ENCODE data around the gene MON1B. TPM values are rescaled to one million over a fixed set of nuclear protein-coding genes. Genes with fewer than 3 reads are reported as not detected.

Gene MON1B
- total and polyA plus RNA-seq, 2 of the 13 experiments (the other 11 are each of a cell fraction or from before 2014, with no cell fraction given), result 13.4 to 15.6 TPM

DNA sequence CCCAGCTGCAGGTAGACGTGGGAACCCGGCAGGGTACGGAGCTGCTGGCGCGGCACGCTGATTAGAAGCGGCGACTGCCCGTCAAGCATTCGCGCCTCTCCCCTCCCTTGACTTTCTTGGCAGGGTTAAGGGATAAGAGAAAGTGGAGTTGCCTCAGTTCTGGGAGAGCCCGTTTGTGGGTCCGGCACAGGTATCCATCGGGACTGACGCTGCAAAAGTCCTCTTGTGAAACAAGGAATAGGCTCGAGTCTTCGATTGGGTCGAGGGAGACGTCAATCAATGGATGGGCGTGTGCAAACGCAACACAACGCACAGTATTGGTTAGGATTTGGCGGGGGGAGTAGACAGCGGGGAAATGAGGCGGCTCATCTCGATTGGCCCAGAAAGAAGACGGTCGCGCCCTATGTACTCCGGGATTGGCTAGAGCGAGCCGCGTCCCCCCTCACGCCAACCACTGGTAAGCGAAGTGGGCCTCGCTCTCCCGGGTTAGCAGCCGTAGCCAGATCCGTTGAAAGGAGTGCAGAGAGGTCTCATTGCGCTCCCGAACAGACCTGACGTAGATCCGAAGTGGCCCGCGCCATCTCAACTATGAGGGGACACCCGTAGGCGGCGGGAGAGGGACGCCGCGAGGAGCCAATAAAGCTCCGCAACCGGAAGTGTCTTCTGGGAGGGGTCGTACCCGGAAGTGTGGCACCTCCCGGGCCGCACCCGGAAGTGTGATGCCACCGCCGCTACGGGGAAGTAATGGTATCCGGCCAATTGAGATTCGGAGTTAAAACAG lies at the start of gene MON1B (continued):
- no peak for TF ChIP-seq ATF7 (IDR thresholded peaks at IDR 0.05)
- TF ChIP-seq ATF7 (CRISPR knock-in tag; IDR thresholded peaks at IDR 0.05), result 0 out of 2 replicates have a peak, but pooled peaks have one; percentile 56
- peak; percentile 26; the same call in 1 of the 2 replicates for TF ChIP-seq TFAP4 (IDR thresholded peaks at IDR 0.05; ENCODE audit: borderline replicate concordance, low read depth)
- TF ChIP-seq ZNF816 (CRISPR knock-in tag; IDR thresholded peaks at IDR 0.05; ENCODE audit: borderline replicate concordance), result peak; percentile 79; the same call in 1 of the 2 replicates
- peak; percentile 14; the same call in 1 of the 2 replicates for TF ChIP-seq SAFB2 (CRISPR knock-in tag; IDR thresholded peaks at IDR 0.05; ENCODE audit: borderline replicate concordance, low read depth)
- peak; percentile 77 for TF ChIP-seq MIER3 (CRISPR knock-in tag; IDR thresholded peaks at IDR 0.05; ENCODE audit: borderline replicate concordance)
- TF ChIP-seq GTF3A (CRISPR knock-in tag; conservative IDR thresholded peaks at IDR 0.05), result 0 out of 2 replicates have a peak, but pooled peaks have one; percentile 39
- peak; percentile 84 for TF ChIP-seq POGZ (CRISPR knock-in tag; IDR thresholded peaks at IDR 0.05)
- peak; percentile 62; the same call in 1 of the 2 replicates for TF ChIP-seq CREBL2 (CRISPR knock-in tag; IDR thresholded peaks at IDR 0.05; ENCODE audit: borderline replicate concordance)
- peak; percentile 68 for TF ChIP-seq CBFB (CRISPR knock-in tag; IDR thresholded peaks at IDR 0.05)
- peak; percentile 84 for TF ChIP-seq GMEB1 (CRISPR knock-in tag; IDR thresholded peaks at IDR 0.05; ENCODE audit: borderline replicate concordance)
- TF ChIP-seq, protein P1, sequence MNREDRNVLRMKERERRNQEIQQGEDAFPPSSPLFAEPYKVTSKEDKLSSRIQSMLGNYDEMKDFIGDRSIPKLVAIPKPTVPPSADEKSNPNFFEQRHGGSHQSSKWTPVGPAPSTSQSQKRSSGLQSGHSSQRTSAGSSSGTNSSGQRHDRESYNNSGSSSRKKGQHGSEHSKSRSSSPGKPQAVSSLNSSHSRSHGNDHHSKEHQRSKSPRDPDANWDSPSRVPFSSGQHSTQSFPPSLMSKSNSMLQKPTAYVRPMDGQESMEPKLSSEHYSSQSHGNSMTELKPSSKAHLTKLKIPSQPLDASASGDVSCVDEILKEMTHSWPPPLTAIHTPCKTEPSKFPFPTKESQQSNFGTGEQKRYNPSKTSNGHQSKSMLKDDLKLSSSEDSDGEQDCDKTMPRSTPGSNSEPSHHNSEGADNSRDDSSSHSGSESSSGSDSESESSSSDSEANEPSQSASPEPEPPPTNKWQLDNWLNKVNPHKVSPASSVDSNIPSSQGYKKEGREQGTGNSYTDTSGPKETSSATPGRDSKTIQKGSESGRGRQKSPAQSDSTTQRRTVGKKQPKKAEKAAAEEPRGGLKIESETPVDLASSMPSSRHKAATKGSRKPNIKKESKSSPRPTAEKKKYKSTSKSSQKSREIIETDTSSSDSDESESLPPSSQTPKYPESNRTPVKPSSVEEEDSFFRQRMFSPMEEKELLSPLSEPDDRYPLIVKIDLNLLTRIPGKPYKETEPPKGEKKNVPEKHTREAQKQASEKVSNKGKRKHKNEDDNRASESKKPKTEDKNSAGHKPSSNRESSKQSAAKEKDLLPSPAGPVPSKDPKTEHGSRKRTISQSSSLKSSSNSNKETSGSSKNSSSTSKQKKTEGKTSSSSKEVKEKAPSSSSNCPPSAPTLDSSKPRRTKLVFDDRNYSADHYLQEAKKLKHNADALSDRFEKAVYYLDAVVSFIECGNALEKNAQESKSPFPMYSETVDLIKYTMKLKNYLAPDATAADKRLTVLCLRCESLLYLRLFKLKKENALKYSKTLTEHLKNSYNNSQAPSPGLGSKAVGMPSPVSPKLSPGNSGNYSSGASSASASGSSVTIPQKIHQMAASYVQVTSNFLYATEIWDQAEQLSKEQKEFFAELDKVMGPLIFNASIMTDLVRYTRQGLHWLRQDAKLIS (CRISPR knock-in tag; IDR thresholded peaks at IDR 0.05), result no peak
- TF ChIP-seq ZNF510 (CRISPR knock-in tag; IDR thresholded peaks at IDR 0.05; ENCODE audit: low read depth), result no peak; the same call in 1 of the 2 replicates
- TF ChIP-seq PHF21A (CRISPR knock-in tag; IDR thresholded peaks at IDR 0.05), result peak; percentile 72
- TF ChIP-seq AKNA (CRISPR knock-in tag; IDR thresholded peaks at IDR 0.05; ENCODE audit: borderline replicate concordance), result no peak
- TF ChIP-seq ZSCAN9 (CRISPR knock-in tag; IDR thresholded peaks at IDR 0.05; ENCODE audit: borderline replicate concordance), result peak; percentile 24
- TF ChIP-seq YEATS2 (CRISPR knock-in tag; IDR thresholded peaks at IDR 0.05; ENCODE audit: borderline replicate concordance), result peak; percentile 82
